NCI-H748 (cell line): Measurements from ENCODE around the gene SGTB.

Experiments
- DNase-seq: peaks from one replicate; lab custom pipeline; 2025; ENCODE audit not compliant: unreplicated experiment; lab: John Stamatoyannopoulos, UW

The SGTB gene

DNA sequence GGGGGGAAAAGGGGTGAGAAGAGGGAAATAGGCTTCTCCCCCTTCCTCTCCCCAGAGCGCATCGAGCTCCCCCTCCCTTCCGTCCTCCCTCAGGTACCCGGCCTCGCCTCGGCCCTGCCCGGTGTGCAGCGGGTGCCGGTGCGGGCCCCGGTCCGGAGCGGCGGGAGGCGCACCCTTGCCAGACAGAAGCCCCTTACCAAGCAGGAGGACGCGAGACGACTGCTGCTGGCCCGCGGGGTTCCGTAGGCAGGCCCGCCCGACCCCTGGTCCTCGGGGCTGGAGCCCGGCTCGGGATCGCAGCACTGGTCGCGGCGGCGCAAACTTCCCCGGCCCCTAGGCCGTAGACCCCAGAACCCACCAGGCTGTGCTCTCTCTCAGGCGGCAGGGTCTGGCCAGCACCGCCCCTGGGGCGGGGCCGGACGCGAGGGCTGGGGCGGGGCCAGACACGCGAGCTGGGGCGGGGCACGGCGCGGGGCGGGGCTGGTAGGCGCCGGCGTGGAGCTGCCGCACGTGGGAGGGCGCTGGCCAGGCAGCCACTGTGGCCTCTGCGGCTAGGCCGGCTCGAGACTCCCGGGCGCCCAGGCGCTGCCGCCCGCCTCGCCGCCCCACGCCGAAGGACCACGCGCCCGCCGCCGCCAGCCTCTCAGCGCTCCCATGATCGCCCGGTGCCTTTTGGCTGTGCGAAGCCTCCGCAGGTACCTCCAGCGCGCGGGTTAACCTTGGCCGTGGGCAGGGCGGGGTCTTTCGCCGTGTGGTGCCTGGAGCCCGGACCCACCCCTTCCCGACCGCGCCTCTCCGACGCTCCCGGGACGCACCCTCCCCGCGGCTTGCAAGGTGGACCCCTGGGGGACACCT lies at the start of gene SGTB, which contains the start of gene NLN:
Gene SGTB (minus strand): TSS at position 390 of the 855 bp plus-strand sequence. CDS start 1,302 bp downstream, outside the sequence.
Gene NLN (plus strand): TSS at position 486 of the 855 bp plus-strand sequence. CDS start 169 bp downstream, at position 655.
- DNase-seq: peak; percentile 89

DNA sequence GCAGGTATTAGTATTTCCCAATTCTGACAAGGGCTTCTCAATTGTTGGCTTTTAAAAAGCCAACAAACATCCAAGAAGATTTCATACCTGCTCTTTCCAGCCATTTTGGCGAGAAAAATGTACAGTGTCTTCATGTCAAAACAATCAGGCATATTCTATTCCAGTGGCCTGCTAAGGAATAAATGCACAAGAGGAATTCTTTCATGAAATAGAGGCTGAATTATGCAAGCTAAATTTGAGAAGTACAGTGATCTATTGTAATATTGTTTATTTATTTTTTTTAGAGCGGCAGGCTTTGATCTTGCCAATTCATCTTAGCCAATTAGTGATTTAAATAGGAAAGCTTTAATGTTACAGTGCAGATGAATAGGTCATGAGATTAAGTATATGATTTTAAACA lies 49.4 kb upstream of the SGTB start:
- DNase-seq: no peak

GRCh38 chr5:65769539-65769938 lies 47.6 kb upstream of the SGTB start:
- DNase-seq: no peak

DNA sequence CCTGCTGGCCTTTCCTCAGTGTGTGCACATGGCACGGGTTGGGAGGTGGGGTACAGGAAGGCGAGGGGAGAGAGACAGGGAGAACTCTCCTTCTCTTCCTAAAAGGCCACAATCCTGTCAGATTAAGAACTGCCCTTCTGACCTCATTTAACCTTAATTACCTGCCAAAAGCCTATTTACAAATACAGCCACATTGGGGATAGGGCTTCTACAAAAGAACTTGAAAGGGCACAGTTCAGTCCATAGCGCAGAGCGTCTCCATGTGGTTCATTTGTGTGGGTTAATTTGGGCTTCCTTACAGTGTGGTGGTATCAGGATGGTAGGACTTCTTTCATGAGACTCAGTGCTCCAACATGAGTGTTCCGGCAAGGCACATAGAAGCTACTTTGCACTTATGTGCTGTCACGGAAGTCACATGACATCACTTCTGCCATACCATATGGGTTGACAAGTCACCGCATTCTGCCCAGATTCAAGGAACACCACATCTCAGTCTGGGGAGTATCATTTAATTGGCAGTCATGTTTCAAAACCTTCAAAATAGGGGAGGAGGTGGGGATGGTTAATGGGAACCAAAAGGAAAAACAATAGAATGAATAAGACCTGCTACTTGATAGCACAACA lies 46.9 kb upstream of the SGTB start:
- peak; percentile 20 for DNase-seq

GRCh38 chr5:65767565-65767964 lies 45.7 kb upstream of the SGTB start:
- DNase-seq: no peak

GRCh38 chr5:65766781-65767180 lies 44.9 kb upstream of the SGTB start:
- DNase-seq: no peak

GRCh38 chr5:65766175-65766574 lies 44.3 kb upstream of the SGTB start:
- no peak for DNase-seq

GRCh38 chr5:65765582-65765981 lies 43.7 kb upstream of the SGTB start:
- DNase-seq: no peak

- no peak for DNase-seq
Measured at GRCh38 chr5:65762234-65762633, 40.3 kb upstream of the SGTB start.

DNA sequence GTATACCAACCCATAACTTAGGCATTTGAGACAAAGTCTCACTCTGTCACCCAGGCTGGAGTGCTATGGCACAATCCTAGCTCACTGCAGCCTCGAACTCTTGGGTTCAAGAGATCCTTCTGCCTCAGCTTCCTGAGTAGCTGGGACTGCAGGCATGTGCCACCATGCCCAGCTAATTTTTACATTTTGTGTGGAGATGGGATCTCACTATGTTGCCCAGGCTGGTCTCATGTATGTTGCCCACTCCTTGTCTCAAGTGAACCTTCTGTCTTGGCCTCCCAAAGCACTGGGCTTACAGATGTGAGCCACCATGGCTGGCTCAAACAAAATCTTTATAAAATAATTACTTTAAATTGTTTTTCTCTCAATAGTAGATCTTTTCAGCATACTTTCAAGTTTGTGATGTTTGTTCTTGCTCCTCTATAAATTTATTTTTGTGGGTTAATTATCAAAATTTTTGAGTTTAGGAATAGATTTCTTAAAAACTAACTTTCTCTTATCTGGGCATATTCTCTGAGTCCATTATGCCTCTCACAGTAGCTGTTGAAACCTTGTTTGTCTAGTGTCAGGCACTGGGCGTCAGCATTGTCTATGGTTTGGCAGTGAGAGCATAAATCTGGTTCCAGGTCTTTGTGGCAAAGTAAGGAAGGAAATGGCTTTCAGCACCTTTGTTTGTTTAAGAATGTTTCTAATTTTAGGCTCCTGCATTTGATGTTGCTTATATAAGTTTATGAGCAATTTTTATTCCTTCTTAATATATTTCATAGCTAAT lies 38.8 kb upstream of the SGTB start:
- DNase-seq: peak; percentile 4

- no peak for DNase-seq
Measured at GRCh38 chr5:65758546-65759144, 36.7 kb upstream of the SGTB start.

- DNase-seq: no peak
Measured at GRCh38 chr5:65753189-65753588, 31.3 kb upstream of the SGTB start.

DNA sequence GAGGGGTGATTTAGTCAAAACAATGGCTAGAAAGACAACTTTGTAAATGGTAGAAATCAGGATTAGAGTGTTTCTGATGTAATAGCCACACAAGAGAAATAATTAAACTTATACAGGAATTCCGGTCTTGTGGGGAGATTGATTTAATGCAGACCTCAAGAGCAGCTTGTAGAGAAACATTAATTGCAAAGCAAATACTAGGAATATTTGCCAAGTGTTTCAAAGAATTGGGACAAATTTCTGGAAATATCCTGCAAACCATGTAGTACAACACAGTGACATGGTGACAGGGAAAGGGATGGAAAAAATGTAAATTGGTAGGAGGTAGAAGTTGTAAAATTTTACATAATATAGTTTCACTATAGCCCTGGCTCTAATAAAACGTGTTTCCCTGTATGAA lies 29.0 kb upstream of the SGTB start:
- DNase-seq: no peak

DNA sequence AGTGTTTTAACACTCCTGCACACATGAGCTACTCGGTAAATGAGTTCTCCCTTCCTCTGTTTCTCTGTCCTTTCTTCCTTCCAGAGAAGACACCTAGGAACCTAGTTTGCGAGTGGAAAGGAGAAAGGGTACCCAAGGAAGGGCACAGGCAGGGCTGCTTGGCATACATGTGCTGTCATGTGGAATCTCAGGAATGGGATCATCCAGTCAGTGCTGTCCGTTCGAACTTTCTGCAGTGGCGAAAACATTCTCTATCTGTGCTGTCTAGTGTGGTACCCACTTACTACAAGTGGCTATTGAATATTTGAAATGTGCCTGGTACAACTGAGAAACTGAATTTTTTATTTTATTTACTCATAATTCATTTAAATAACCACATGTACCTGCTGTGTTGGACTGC lies 28.0 kb upstream of the SGTB start:
- DNase-seq: no peak

GRCh38 chr5:65749221-65749844 lies 27.4 kb upstream of the SGTB start:
- no peak for DNase-seq

GRCh38 chr5:65742565-65743231 lies 20.8 kb upstream of the SGTB start:
- peak; percentile 35 for DNase-seq

GRCh38 chr5:65739162-65739561 lies 17.3 kb upstream of the SGTB start:
- DNase-seq: no peak

- DNase-seq: no peak
Measured at GRCh38 chr5:65738305-65738704, 16.4 kb upstream of the SGTB start.

- no peak for DNase-seq
Measured at GRCh38 chr5:65737842-65738241, 15.9 kb upstream of the SGTB start.

DNA sequence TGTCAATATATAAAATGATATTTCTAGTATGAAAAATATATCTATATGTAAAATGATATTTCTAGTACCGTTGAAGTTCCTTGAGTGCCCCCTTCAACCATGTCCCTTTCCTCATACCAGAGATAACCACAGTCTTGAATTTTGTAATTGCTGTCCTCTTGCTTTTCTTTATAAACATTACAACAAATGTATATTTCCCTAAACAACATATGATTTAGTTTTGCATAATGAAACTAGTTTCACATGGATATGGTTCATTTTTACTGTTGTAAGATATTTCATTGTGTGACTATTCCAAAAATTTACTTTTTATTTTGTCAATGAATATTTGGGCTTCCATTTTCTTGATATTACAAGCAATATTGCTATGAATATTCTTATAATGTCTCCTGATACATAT lies 14.1 kb upstream of the SGTB start:
- DNase-seq: no peak
